Neural crest cell (in vitro differentiated cells): ENCODE data around the gene KIF5A. TPM values are rescaled to one million over a fixed set of nuclear protein-coding genes. Genes with fewer than 3 reads are reported as not detected.
"Not testable (repeated sequence)": the region's sequence is repeated elsewhere in the genome, so short reads cannot be mapped to it uniquely, and the experiment has no call there.

Experiments used
- DNase-seq: peaks from one replicate; pipeline ENCODE4 v3.0.0; 2021; ENCODE audit warnings: low read depth, mixed read lengths, low spot score
- H3K27ac Mint-ChIP-seq: one replicate; pipeline ENCODE4 v1.8.0; 2021; ENCODE audit warnings: mild to moderate bottlenecking, mixed read lengths; ENCODE audit not compliant: unreplicated experiment
- H3K27me3 Mint-ChIP-seq: 2 replicates; pipeline ENCODE4 v1.8.0; 2021; ENCODE audit warnings: low read depth, mild to moderate bottlenecking, mixed read lengths
- H3K36me3 Mint-ChIP-seq: 2 replicates; pipeline ENCODE4 v1.8.0; 2021; ENCODE audit warnings: low read depth, mild to moderate bottlenecking, mixed read lengths
- H3K4me1 Mint-ChIP-seq: 2 replicates; pipeline ENCODE4 v1.8.0; 2021; ENCODE audit warnings: mixed read lengths
- H3K4me3 Mint-ChIP-seq: one replicate; pipeline ENCODE4 v1.8.0; 2021; ENCODE audit warnings: mild to moderate bottlenecking, mixed read lengths
- H3K9me3 Mint-ChIP-seq: 2 replicates; pipeline ENCODE4 v1.8.0; 2021; ENCODE audit warnings: mixed read lengths
- CTCF ChIP-seq: fragments of 200-600 bp; sonication (generic); conservative IDR thresholded peaks from 2 replicates; pipeline ENCODE4 v1.5.0; 2021; ENCODE audit warnings: antibody characterized with exemption, mild to moderate bottlenecking
- total RNA-seq: library from RNA; stranded (reverse); gene quantifications from 2 replicates; pipeline ENCODE4 v1.2.1, GENCODE V29; 2021

The KIF5A gene
- total RNA-seq, 1 donor from 2014 or later = 20.8 TPM

DNA sequence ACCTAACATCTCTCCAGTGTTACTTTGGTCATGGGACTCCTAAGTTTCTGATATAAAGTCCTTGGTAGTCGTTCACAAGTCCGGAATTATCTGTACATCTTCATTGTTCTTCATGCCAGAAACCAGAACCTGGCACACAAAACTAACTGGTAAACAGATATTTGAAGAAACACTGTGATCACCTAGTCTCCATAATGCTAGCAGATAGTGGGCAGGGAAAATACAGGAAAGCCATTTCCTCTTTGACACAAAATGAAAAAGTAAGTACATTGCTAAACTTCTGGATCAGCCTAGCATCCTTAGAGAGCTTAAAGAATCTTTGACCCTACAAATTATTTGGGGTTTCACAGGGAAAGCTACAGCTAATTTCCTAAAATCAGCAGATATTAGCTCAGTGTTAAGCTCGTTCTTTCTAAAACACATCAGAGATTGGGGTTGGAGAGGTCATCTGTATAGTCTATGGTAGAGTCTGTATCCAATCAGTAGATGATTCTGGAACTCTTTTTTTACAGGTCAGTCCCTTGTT lies 34.4 kb upstream of the KIF5A start:
- TF ChIP-seq CTCF = no peak
- Mint-ChIP-seq H3K27ac (no peak overlapping the region), H3K36me3 (peaks cover 28% of the 10 kb centered on the region), H3K27me3 (peaks cover 4% of the 10 kb centered on the region), H3K9me3 (no peaks in the 10 kb centered on the region), H3K4me1 (peaks cover 25% of the 10 kb centered on the region), H3K4me3 (peak overlapping the region; percentile 59)
- DNase-seq = no peak

DNA sequence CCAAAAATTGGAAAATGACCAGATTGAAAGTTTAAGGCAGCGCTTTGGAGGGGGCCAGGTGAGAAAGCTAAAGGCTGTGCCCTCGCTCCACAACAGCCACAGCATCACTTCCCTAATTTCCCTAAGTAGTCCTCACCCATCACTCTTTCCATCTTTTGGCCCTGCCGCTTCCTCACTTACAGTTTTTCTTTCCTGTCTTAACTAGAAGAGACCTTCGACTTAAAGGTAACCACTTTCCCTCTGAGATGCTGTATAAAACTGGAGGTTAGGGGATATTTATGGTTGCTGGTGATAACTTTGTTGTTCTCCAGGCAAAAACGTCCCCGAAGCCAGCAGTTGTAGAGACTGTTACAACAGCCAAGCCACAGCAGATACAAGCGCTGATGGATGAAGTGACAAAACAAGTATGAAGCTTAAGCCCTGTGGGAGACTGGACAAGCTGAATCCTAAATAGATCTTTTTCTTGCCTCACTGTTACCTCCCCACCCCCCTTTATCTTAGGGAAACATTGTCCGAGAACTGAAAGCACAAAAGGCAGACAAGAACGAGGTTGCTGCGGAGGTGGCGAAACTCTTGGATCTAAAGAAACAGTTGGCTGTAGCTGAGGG lies 33.8 kb upstream of the KIF5A start:
- Mint-ChIP-seq H3K27ac (peak overlapping the region; percentile 8), H3K9me3 (no peaks in the 10 kb centered on the region), H3K27me3 (peaks cover 4% of the 10 kb centered on the region), H3K36me3 (peaks cover 28% of the 10 kb centered on the region), H3K4me1 (peaks cover 28% of the 10 kb centered on the region), H3K4me3 (peak overlapping the region; percentile 59)
- no peak for TF ChIP-seq CTCF
- DNase-seq = no peak

DNA sequence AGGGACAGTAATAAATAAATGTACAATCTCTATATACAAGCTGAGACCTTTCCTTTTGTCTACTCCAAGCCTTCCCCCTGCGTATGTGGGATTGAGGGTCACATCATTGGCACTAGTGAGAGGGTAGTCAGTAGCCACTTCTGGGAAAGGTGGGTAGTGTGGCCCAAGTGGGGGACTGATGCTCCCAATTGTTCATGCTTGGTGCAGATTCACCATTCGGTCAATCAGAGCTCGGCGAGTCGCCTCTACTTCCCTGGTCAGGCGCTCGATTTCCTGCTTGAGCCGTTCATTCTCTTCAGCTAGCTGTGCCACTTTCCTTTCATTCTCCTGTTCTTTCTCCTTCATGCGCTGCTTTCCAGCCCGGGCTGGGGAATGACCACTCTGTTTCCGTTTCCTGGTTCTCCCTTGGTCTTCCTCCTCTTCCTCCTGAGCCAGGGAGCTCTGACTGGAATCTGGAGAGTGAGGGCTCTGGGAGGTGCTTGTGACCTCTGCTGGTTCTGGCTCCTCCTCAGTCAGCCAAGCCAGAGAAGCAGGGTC lies 33.2 kb upstream of the KIF5A start:
- TF ChIP-seq CTCF = no peak
- no peaks in the 10 kb centered on the region for H3K9me3 Mint-ChIP-seq
- DNase-seq = no peak
- peaks cover 34% of the 10 kb centered on the region for H3K4me1 Mint-ChIP-seq
- peaks cover 7% of the 10 kb centered on the region for H3K27me3 Mint-ChIP-seq
- peak overlapping the region; percentile 19 for H3K27ac Mint-ChIP-seq
- H3K36me3 Mint-ChIP-seq = peaks cover 28% of the 10 kb centered on the region
- peak overlapping the region; percentile 59 for H3K4me3 Mint-ChIP-seq

DNA sequence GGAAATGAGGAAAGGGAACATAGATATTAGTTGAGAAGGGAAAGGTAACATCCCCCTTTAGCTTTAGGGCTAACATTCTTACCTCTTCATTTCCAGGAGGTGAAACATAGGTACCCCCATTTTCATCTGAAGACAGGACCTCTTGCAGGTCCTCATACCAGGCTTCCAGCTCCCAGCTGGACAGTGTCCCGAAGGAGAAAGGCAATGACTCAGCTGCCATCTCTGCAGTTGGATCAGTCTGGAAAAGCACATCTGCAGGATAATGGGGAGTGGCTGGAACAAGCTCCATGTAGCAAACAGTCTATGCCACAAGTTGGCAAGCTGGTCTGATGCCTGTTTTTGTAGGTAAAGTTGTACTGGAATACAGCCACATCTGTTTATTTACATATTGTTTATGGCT lies 32.7 kb upstream of the KIF5A start:
- Mint-ChIP-seq H3K9me3 (no peaks in the 10 kb centered on the region), H3K4me3 (peak overlapping the region; percentile 18), H3K27me3 (peaks cover 12% of the 10 kb centered on the region), H3K4me1 (peaks cover 39% of the 10 kb centered on the region), H3K27ac (no peak overlapping the region), H3K36me3 (peaks cover 26% of the 10 kb centered on the region)
- DNase-seq = no peak
- TF ChIP-seq CTCF = no peak

DNA sequence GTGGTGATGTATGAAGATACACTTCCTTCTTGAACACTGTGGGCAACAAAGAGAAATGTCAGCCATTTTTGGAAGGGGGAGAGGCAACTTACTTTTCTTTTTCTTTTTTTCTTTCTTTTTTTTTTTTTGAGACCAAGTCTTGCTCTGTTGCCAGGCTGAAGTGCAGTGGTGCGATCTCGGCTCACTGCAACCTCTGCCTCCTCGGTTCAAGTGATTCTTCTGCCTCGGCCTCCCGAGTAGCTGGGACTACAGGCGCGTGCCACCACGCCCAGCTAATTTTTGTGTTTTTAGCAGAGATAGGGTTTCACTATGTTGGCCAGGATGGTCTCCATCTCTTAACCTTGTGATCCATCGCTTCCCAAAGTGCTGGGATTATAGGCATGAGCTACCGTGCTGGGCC lies 32.1 kb upstream of the KIF5A start:
- peak overlapping the region; percentile 18 for H3K4me3 Mint-ChIP-seq

More for the DNA sequence above, 32.1 kb upstream of the KIF5A start:
- H3K4me1 Mint-ChIP-seq = peaks cover 40% of the 10 kb centered on the region
- H3K36me3 Mint-ChIP-seq = peaks cover 24% of the 10 kb centered on the region
- not testable (repeated sequence) for H3K9me3 Mint-ChIP-seq, H3K27ac Mint-ChIP-seq, DNase-seq
- peaks cover 12% of the 10 kb centered on the region for H3K27me3 Mint-ChIP-seq
